GM18951 (cell line): ENCODE measurements around the gene SLC12A8.

Experiments used
- POLR2A ChIP-seq: IDR thresholded peaks from 4 replicates; pipeline ENCODE4 v1.6.1; 2011; ENCODE audit warnings: mild to moderate bottlenecking; ENCODE audit not compliant: insufficient read length, insufficient read depth; ENCODE audit errors: extremely low read depth
- in situ Hi-C: fragments of 300-500 bp; cut with MboI; formaldehyde crosslinking; loops from one replicate; pipeline ENCODE4 v1.12.0; 2022; ENCODE audit warnings: low sequenced_read_pairs, mixed read lengths, inconsistent platforms; ENCODE audit not compliant: unreplicated experiment

The SLC12A8 gene

DNA sequence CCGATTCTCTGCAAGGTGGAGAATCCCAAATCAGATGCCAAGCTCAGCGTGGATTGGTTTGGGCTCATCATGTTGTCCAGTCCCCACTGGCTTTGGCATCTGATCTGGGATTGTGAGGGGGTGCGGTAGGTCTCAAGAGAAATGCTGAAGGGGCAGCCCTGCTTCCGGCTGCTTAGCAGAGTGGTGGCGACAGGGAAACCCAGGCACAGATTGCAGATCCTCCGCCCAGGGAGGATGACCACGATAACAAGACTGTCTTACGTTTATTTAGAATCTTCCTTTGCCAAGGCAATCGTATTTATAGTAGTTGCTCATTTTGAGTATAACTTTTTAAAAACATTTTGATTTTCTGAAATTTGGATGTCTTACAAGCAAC lies 61.1 kb downstream of the SLC12A8 start:
- no peak for TF ChIP-seq POLR2A
- in situ Hi-C loops: no loop called here

DNA sequence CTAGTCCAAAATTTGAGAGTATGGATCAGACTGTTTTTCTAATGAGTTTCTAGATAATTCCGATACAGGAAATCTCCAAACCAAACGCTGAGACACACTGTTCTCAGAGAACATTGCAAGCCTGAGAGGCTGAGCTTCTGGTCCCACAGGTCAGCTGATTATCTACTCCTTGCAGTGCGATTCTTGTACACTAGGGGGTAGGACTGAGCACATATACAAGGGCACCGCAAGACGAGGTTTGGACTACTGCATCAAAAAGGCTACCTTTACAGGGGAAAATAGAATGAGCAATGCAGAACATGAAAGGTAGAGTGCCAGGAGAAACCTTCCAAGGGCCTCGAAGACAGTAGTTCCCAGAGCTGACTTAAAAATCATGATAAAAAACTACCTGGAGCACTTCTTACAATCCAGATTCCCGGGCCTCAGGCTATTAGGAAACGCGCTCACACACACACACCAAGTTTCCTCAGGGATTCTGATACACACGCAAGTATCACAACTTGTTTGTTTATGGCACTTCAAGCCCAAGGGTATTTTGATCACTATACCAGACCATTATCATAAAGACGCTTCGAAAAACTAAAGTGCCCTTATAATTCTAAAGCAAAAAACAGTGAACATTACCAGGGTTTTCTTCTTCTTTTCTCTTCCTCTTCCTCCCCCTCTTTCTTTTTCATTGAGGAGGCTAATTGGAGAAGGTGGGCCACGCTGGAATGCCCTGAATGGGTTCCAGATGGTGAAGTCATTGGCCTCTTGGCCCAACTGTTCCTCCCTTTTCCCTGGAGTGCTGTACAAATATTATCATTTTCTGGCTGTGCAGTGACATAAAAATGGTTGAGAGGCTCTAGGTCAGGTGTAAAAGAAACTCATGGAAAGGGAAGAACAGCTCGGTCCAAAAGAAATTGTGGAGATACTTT lies 61.8 kb downstream of the SLC12A8 start:
- in situ Hi-C loops: no loop called here

DNA sequence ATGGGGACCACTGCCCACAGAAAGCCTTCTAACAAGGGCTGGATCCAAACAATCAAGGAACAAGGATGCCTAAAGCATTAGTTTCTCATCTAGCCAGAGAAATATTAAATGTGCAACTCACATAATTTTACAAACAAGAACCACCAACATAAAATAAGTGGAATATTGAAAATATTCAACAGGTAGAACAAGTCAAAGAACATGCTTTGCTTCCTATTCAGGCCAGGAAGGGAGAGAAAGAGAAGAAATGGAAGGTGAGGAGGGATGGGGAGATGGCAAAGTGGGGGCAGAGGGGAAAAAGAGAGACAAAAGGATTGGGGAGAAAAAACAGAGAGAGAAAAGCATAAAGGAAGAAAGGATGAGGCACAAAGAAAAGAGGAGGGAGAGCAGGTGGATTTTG lies 63.1 kb downstream of the SLC12A8 start:
- in situ Hi-C loops: no loop called here

More for the DNA sequence above, 61.8 kb downstream of the SLC12A8 start:
- no peak for TF ChIP-seq POLR2A

DNA sequence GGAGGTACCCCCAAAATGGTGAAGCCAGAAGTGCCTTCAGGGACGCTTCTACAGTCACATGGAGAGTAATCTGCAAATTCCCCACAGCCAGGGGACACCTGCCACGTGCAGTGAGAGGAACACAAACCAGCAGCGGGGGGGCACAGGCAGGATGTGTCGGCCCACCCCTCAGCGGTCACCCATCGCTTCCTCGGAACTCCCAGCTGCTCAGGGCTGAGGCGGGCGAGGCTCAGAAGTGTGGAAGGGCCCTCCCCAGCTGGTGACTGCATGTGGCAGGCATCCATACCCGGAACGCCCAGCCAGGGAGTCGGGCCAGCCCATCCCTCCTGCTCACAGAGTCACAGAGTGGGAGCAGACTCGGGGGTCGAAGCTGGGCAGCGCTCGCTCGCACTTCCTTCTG lies 63.7 kb downstream of the SLC12A8 start:
- in situ Hi-C loops: no loop called here
- TF ChIP-seq POLR2A: no peak

More for the DNA sequence above, 63.1 kb downstream of the SLC12A8 start:
- no peak for TF ChIP-seq POLR2A

DNA sequence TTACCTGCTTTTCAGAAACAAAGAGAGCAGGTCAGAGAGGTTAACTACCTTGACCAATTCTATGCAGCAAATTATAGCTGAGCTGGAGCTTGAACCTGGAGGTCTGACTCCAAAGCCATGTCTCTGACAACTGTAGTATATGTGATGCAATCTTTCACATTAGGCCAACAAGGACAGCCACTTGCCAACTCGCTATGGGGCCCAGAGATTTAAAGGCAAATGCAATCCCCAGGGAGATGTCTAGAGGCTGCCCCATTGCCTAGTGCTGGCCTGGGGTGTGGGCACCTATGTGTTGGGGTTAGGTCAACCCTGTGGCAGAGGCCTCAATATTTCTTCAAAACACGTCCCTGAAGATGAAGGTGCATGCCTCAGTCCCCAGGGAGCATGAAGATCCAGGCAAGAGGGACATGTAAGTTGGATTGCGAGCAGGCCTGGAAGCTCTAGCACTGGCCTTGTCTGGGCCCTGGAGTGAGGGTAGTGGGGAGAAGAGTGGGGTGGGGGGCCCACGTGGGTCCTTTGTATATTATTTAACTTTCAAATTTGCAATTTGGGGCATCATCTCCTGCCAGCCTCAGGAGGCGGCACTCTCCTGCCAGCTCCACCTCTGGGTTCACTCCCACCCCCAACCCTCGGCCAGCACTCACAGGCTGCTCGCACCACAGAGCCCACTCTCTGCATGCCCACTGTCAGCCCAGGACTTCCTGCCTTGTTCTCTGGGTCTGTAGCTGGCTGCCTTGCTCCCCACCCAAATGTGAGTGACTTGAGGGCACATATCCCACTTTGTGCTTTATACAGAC lies 64.3 kb downstream of the SLC12A8 start:
- in situ Hi-C loops: no loop called here
- no peak for TF ChIP-seq POLR2A

DNA sequence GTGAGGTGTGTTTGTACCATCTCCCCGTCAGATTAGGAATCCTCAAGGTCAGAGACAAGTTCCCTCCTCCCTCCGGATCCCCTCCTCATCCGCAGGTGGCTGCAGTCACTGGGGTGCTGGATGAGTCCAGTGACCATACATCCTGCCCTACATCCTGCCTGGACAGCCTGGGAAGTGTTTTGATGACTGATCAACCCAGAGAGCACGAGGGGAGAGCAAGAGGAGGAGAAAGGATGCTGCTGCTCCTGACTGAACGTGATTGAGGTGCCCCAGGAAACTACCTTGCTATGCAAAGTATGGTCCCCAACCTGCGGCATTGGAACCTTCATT lies 65.1 kb downstream of the SLC12A8 start:
- in situ Hi-C loops: no loop called here
- no peak for TF ChIP-seq POLR2A

DNA sequence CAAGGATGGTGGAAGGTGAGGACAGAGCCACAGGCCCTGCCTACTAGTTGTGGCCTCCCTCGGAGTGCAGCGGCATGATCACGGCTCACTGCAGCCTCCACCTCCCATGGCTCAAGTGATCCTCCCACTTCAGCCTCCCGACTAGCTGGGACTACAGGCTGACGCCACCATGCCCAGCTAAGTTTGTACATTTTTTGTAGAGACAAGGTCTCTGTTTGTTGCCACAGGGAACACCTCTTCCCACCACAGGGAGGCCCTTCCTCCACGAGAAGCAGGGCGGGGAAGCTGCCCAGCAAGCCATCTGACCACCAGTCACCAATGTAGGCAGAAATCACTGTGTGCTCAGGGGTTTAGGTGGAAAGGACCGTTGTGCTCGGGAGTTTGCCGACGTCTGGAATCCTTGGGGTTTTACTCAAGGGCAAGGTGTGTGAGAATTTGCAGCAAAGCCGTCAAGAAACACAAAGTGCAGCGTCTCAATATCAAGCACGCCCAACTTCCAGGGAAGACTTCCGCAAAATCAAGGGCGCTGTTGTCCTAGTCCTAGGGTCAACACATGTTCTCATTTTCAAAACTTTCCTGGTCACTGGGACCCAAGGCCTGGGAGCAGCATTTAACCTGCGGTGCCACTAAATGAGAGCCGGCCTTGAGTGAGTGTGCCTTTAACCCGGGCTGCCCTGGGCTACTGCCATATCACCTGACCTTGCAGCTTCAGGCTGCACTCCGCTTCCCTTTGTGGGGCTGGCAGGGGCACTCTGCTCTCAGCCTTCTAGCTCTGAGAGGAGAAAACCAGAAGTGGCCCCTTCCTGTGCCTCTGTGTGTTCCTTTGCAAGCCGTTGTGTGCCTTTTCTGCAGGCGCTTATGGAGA lies 65.7 kb downstream of the SLC12A8 start:
- TF ChIP-seq POLR2A: no peak
- in situ Hi-C loops: no loop called here

DNA sequence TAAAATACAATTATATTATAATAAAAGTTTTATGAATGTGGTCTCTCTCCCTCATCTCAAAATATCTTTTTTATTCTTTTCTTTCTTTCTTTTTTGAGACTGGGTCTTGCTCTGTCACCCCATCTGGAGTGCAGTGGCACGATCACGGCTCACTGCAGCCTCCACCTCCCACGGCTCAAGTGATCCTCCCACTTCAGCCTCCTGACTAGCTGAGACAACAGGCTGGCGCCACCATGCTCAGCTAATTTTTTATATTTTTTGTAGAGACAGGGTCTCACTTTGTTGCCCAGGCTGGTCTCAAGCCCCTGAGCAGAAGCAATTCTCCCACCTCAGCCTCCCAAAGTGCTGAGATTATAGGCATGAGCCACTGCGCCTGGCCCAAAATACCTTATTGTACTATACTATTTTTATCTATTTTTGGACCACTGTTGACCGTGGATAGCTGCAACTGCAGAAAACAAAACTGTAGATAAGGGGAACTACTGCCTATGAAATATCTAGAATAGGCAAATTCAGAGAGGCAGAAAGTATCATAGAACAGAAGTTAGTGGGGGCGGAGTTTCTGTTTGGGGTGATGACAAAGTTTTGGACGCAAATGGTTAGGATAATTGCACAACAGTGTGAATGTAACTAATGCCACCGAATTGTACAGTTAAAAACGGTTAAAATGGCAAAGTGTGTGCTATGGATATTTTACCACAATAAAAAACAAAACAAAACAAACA lies 66.6 kb downstream of the SLC12A8 start:
- in situ Hi-C loops: no loop called here
- TF ChIP-seq POLR2A: no peak

DNA sequence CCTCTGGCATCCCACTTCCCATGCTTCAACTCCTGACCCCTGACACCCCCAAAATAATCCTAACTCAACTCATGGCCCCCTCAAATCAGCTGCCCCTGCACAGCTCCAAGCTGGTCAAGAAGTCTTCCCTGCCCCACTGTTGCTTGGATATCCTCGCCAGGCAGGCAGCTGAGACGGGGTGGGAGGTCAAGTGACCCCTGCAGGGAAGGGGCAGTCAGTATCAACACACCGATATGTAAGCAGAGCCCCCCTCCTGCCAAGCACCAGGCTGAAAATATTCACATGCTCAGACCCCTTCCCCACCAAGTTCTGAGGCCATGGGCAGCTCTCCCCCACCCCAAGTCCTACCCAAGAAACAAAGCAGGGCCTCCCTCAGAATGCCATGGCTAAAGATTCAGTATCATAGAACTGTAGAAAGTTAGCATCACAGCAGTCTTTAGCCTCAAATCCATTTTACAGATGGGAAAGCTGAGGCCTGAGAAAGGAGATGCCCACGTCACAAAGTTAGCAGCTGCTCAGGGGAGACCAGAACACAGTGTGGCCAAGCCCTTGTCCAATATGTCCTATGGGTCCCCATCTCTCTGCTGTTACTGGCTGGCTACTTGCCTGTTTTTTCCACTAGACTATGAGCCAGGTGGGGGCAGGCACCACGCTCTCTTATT lies 67.8 kb downstream of the SLC12A8 start:
- no peak for TF ChIP-seq POLR2A
- in situ Hi-C loops: no loop called here

DNA sequence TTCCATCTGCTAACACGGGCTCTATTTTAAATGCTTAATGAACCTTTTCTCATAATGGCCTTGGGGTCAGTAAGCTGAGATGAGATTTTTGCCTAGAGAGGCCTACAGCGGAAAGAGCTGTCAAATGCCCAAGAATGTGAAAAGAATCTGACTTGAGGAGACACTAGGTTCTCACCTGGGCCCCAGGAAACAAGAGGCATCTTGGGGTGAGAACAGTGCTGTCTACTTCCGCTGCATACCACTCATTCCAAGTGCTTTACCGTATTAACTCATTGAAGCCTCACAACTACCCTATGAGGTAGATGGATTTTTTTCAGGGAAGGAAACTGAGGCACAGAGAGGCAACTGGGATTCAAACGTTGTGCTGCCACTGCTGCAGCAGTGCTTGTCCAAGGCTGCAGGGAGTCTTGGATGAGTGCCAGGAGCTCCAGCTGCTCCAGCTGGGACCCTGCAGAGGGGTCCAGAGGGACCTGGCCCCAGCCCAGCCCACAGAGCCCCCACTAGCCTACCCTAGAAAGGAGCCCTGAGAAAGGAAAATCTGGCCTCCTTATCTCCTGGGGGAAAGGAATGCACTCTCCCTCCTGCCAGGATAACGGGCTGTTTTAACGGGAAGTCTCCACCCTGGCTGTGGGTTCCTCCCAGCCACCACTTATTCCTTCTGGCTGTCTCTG lies 68.4 kb downstream of the SLC12A8 start:
- TF ChIP-seq POLR2A: no peak
- in situ Hi-C loops: no loop called here

DNA sequence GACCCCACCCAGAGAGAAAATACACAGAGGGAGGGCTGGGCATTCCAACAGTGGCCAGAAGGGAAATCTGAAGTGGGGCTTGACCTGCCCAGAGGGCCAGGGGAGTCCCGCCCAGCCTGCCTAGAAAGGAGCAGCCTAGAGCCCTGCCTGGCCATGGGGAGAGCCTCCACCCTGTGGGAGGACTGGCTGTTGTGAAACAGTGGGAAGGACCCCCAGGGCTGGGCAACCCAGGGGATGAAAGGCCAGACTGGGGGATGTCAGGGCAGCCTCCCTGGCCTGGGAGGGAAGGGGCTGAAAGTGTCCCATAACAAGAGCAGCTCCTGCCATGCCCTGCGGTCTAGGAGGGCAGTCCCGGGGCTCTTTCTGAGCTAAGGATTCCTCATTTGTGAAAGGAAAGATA lies 69.0 kb downstream of the SLC12A8 start:
- in situ Hi-C loops: no loop called here
- no peak for TF ChIP-seq POLR2A
